Peyer's patch (tissue), 4 donors: ENCODE data around the gene CDC14A.

Source experiments
- POLR2A ChIP-seq, 2 donors: fragments of 450-650 bp; IDR thresholded peaks; one replicate each; pipeline ENCODE4 v1.5.1; 2017; ENCODE audit warnings: antibody characterized with exemption in 2 of 2, mild to moderate bottlenecking in 2 of 2, moderate library complexity in 2 of 2
- TF ChIP-seq, protein P1 (sequence below), 6 experiments: fragments of 450-650 bp in 4 of 6; fragments of 200-600 bp in 2 of 6; sonication (generic) in 1 of 6; IDR thresholded peaks; one replicate each; pipeline ENCODE4 v1.5.1; 2017 to 2019; ENCODE audit warnings: antibody characterized with exemption in 6 of 6, mild to moderate bottlenecking in 3 of 6, moderate library complexity in 1 of 6

GRCh38 chr1:100328133-100328532, 24.2 kb upstream of the CDC14A start:
- TF ChIP-seq, protein P1, sequence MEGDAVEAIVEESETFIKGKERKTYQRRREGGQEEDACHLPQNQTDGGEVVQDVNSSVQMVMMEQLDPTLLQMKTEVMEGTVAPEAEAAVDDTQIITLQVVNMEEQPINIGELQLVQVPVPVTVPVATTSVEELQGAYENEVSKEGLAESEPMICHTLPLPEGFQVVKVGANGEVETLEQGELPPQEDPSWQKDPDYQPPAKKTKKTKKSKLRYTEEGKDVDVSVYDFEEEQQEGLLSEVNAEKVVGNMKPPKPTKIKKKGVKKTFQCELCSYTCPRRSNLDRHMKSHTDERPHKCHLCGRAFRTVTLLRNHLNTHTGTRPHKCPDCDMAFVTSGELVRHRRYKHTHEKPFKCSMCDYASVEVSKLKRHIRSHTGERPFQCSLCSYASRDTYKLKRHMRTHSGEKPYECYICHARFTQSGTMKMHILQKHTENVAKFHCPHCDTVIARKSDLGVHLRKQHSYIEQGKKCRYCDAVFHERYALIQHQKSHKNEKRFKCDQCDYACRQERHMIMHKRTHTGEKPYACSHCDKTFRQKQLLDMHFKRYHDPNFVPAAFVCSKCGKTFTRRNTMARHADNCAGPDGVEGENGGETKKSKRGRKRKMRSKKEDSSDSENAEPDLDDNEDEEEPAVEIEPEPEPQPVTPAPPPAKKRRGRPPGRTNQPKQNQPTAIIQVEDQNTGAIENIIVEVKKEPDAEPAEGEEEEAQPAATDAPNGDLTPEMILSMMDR (IDR thresholded peaks at IDR 0.05), result no peak
- no peak for TF ChIP-seq POLR2A (IDR thresholded peaks at IDR 0.05)
